Stimulated activated CD8-positive, alpha-beta memory T cell treated with anti-CD3 and anti-CD28 coated beads, Interleukin-4, amount 100 ng/mL, for 24 hours (primary cell): ENCODE results near the gene ASIC3.
A peak's percentile ranks its signal among the peaks of the same experiment; 100 is the strongest.
"Not testable (repeated sequence)": the region's sequence is repeated elsewhere in the genome, so short reads cannot be mapped to it uniquely, and the experiment has no call there.

Experiments
- DNase-seq: peaks from one replicate; pipeline ENCODE4 v3.0.0-alpha.2; 2020; ENCODE audit warnings: low read depth

The ASIC3 gene

DNA sequence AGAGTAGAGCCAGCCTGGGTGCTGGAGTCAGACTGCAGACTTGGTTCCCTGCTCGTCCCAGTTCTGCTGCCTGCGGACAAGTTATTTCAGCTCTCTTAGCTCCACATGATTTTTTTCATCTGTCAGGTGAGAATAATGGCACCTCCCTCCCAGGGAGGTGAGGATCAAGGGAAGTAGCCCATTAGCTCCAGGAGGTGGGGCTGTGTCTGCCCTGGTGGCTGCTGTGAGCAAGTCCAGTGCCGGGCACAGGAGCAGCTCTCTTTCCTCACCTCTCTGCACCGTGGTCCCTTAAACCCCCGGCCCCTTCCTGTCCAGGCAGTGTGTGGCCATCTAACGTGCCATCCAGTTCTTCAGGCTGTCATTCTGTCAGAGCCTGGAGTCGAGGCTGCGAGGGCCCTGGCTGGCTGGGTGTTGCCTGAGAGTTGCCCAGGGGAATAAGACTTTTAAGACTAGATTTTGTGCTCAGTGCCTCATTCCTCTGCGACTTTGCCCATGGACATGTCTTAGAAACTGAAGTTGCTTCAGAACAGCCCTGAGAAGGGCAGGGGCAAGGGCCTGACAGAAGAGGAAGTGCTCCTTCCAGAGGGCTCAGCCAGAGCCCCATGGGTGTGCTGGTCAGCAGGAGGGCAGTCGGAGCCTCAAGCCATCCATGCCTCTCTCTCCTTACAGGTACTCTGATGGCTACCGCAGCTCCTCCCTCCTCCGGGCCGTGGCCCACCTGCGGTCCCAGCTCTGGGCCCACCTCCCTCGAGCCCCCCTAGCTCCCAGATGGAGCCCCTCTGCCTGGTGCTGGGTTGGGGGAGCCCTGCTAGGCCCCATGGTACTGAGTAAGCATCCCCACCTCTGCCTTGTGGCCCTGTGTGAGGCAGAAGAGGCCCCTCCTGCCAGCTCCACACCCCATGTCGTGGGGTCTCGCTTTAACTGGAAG lies 15.1 kb upstream of the ASIC3 start:
- DNase-seq, result no peak

DNA sequence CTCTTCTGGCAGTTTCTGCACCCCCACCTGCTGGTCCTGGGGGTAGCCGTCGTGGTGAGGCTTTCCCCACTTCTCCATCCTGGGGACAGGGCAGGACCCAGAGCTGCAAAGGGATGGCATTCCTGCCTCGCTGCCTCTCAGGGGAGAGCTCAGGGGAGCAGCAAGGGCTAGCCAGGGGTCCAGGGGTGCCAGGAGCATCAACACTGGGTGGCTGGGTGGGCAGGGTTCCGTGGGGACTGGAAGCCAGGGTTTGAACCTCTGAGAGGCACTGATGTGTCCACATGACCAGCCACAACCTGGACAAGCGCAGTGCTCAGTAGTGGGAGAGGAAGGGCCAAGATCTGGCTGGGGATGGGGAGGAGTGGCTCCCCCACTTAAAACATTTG lies 14.5 kb upstream of the ASIC3 start:
- no peak for DNase-seq

DNA sequence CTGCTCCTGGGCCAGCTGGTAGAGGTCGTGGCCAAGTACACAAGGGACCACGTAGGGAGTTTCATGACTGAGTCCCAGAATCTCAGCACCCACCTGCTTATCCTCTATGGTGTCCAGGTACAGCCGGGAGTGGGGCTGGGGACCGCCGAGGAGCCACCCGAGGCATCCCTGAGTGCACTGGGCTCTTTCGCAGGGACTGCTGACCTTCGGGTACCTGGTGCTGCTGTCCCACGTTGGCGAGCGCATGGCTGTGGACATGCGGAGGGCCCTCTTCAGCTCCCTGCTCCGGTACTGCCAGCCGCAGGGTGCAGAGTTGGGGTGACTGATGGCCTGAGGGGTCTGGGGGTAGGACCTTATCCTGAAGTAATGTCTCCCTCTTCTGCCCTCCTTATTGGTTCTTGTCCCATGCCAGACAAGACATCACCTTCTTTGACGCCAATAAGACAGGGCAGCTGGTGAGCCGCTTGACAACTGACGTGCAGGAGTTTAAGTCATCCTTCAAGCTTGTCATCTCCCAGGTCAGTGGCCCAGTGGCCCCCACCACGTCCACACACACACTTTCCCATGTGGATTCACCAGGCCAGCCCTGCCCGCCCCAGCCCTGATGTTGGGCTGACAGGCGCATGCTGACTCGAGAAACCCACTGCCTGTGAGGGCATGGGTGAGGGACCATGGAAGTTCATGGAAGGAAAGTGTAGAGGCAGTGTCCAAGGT lies 13.9 kb upstream of the ASIC3 start:
- no peak for DNase-seq

DNA sequence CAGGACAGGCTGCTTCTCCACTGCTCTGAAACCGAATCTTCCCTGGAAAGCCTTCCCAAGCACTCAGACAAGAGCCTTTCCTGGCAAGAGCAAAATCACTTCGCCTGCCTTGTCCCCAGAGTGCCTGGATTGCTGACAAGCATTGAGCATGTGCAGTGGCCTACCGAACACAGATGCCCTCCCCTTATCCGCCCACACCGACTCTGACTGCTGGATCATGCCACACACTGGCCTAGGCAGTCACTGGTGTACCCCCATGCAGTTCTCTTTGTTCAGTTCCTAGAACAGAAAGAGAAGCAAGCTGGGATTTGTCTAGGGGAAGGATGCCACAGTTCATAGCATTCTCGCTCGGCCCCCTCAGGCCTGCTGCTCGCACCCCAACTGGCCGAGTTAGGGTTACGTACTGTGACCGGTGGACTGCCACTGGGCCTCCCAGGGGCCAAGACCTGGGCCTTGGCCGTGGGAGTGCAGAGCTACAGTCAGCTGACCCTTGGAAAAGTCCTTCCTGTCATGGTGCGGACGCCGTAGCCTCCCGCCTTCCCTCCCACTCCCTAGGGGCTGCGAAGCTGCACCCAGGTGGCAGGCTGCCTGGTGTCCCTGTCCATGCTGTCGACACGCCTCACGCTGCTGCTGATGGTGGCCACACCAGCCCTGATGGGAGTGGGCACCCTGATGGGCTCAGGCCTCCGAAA lies 13.2 kb upstream of the ASIC3 start:
- DNase-seq, result no peak

DNA sequence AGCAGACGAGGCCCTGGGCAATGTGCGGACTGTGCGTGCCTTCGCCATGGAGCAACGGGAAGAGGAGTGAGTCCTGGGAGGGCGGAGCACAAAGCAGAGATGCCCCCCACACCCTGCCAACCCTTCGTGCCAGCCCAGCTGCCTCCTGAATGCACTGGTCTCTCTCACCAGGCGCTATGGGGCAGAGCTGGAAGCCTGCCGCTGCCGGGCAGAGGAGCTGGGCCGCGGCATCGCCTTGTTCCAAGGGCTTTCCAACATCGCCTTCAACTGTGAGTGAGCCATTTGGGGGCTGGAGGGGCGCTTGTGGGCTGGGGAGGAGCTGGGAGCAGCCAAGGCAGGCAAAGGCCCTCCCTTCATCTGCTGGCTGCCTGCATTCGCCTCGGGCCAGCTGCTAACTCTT lies 12.4 kb upstream of the ASIC3 start:
- no peak for DNase-seq

DNA sequence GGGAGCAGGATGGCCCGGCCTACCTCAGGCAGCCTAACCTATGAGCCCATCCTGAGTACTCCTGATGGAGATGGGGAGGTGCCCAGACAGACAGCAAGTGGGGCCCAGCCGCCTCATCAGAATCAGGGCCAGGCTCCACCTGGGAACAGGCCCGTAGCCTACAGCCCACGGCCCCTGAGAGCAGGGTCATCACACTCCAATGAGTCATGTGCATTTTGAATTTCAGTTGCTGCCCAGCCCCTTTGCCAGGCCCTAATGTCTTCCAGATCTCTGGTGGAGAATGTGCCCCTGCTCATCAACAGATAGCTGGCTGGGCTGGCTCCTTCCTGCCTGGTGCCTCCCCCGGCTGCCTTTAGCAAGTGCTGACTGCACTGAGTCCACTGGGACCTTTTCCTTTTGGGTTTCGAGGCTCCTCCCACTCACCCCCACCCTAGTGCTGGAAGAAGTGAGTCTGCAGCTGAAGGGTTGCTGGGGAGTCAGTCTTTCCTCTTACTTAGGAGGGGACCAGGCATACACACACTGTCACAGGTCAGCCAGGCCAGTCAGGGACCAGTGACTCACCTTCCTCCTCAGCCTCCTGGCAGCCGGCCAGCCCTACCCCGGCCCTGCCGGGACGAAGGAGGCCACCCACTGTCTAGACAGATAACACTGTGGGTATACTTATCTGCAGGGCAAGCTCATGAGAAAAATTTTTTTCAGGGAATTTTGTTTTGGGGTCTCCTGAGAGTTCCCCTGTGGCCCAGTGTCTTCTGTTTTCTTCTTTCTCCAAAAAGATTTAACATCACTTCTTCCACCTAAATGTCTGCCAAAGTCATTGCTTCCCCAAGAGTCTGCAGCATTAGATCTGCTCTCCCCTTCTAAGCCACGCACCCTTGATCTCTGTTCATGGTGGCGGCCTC lies 9.1 kb upstream of the ASIC3 start:
- DNase-seq, result peak; percentile 71

DNA sequence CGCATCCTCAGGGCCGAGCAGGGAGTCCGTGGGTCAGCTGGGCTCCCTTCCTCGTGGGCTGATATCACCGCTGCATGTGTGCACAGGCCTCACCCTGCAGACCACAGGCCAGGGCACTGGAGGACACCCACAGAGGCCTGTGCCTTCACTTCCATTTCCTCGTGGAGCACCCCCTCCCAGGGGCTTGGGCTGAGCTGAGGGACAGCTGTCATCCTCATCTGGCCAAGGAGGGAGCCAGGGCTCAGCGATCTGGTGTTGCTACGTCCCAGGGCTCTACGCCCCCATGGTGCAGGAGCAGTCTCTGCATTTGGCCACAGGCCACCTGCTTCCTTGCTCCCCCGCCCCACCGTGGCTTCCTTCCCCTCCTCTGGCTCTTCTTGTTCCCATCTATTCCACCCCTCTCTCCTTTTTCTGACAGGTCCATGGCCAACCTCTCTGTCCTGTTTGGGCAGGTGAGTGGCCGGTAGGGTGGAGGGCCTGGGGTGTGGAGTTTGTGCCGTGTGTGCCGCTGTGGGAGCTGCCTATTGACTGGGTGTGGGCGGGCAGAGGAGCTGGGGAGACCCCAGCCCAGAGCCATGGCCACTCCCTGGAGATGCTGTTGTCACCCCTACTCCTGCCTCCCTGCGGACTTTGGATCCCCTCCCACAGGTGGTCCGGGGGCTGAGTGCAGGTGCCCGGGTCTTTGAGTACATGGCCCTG lies 8.3 kb upstream of the ASIC3 start:
- no peak for DNase-seq

DNA sequence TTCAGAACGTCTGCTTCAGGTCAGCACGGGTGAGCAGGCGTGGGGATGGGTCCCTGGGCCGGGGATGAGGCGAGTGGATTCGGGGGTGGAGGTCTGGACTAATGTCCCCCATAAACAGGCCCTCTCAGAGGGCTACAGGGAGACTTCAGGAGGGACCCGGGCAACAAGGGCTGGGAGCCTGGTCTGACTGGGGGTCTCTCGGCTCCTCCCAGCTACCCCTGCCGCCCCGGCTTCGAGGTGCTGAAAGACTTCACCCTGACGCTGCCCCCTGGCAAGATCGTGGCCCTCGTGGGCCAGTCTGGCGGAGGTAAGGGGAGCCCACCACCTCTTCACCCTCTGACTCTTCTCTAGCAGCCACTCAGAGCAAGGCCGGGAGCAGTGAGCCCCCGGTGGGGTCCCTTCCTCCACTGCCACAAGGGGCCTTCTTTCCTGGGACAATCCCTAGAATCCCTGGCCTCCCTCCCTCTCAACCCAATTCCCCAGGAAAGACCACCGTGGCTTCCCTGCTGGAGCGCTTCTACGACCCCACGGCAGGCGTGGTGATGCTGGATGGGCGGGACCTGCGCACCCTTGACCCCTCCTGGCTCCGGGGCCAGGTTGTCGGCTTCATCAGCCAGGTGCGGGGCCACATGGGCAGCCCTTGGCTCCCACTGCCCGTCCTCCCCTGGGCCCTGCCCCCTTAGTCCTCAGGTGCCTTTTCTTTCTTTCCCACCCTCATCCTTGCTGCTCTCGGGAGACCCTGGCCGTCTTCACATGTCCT lies 7.5 kb upstream of the ASIC3 start:
- DNase-seq, result no peak

DNA sequence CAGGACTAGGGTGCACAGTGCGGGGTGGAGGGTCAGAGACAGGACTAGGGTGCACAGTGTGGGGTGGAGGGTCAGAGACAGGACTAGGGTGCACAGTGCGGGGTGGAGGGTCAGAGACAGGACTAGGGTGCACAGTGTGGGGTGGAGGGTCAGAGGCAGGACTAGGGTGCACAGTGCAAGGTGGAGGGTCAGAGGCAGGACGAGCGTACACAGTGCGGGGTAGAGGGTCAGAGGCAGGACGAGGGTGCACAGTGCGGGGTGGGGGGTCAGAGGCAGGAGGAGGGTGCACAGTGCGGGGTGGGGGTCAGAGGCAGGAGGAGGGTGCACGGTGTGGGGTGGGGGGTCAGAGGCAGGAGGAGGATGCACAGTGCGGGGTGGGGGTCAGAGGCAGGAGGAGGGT lies 4.9 kb upstream of the ASIC3 start:
- not testable (repeated sequence) for DNase-seq

DNA sequence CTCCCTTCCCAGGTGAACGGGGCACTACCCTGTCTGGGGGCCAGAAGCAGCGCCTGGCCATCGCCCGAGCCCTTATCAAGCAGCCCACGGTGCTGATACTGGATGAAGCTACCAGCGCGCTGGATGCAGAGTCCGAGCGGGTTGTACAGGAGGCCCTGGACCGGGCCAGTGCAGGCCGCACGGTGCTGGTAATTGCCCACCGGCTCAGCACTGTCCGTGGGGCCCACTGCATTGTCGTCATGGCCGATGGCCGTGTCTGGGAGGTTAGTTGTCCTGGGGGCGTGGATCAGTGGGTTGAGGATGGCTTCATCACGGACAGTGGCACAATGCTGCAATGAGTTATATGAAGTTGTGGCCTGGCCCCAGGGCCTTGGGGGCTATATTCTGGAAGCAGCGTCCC lies 4.4 kb upstream of the ASIC3 start:
- no peak for DNase-seq

DNA sequence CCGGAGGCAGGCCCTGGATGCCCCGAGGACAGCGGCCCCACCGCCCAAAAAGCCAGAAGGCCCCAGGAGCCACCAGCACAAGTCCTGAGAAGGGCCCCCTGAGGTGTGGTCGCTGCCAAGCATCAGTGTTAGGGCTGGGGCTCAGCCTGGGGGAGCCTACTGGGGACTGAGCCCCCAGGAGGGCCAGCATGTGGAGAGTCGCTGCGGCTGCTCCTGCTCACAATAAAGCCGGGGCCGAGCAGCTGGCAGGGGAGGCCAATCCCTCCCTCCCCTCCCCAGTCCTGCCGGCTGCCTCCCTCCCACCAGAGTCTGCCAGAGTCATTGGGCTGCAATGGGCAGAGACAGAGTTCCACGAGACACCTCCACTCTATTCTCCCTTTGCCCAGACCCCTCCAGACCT lies 3.1 kb upstream of the ASIC3 start:
- DNase-seq, result no peak

DNA sequence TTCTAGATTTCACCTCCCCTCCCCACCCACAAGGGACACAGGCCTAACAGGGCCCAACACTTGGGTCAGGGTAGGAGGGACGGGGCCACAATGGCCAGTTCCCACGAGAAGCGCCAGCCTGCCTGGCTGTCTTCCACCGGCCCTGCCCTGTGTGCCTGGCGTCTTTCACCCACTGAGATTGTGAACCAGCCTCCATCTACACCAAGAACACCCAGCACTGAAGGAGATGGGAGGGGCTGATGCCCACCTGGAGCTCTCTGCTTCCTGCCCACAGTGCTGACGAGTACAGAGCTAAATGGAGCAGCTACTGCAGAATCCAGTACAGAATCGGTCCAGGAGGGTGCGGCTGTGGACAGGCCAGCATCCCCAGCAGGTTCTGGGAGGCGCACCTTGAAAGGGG lies 2.4 kb upstream of the ASIC3 start:
- DNase-seq, result no peak

DNA sequence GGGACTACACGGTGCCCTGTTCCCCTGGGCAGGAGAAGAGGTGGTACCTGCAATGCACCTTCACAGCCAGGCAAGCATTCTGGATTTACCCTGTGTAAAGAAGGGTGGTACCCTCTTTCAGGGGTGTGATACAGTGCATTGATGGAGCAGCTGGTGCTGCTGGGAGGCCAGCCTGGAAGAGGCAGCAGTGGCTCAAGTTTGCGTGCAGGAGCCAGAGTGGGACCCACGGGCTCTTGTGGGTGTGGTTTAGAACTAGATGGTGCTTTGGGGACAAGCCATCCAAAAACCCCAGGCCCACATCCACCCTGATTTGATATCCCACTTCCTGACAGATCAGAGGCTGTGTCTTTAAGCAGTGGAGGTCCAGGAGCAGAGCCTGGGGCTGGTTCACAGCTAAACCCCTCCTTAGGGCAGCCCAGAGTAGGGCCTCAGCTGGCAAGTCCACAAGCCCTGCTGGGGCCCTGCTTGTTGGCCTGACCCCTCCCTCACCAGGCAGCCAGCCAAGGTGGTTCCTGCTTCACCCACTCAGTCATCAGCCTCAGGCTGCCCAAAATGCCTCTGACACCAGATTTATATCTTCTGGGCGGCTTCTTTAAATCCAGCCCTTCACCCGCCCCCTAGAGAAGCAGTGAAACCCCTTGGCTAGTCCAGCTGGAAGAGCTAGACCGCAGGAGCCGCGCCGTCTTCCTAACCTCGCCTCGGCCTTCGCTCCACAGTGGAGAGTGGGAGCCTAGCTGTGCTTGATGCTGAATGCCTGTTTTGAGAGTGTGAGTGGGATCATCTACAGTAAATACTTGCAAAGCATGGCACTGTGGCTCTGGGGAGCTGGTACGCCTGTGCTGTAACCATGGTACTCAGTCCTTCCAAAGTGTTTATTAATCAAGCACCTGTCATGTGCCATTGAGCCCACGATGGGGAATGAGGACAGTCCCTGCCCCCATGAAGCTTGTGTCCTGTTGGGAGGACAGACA lies 1.4 kb upstream of the ASIC3 start:
- no peak for DNase-seq

DNA sequence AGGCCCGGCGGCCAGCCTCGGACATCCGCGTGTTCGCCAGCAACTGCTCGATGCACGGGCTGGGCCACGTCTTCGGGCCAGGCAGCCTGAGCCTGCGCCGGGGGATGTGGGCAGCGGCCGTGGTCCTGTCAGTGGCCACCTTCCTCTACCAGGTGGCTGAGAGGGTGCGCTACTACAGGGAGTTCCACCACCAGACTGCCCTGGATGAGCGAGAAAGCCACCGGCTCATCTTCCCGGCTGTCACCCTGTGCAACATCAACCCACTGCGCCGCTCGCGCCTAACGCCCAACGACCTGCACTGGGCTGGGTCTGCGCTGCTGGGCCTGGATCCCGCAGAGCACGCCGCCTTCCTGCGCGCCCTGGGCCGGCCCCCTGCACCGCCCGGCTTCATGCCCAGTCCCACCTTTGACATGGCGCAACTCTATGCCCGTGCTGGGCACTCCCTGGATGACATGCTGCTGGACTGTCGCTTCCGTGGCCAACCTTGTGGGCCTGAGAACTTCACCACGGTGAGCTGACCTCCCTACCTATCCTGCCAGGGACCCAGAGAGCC lies 656 bp downstream of the ASIC3 start:
- DNase-seq, result no peak

DNA sequence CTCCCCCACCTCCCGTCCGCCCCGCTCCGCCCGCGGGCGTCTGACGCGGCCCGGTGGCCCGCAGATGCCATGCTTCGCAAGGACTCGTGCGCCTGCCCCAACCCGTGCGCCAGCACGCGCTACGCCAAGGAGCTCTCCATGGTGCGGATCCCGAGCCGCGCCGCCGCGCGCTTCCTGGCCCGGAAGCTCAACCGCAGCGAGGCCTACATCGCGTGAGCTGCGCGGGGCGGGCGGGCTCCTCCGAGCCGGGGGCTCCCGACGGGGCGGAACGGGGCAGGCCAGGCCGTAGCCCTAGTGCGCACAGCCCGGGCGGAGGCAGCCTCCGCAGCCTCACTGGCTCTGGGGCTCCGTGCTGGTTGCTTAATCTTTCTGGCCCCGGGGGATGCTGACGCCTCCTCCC lies 2.8 kb downstream of the ASIC3 start:
- DNase-seq, result peak; percentile 40

DNA sequence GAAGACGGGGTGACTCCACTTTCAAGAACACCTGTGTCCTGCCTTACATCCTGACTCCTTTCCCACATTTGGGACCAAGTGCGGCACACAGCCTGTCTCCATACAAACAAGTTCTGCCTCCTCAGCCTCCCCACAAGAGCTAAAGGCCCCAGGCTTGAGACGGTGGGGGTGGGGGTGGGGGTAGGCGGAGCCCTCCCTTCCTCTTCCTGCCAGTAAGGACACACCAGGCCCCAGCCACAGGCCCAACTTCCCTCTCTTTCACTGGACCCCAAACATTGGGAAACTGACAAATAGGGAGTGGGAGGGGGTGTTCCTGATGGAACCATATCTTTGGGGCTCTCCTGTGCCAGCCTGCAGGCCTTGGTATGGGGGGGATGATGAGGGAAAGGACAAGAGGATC lies 4.8 kb downstream of the ASIC3 start:
- DNase-seq, result no peak

DNA sequence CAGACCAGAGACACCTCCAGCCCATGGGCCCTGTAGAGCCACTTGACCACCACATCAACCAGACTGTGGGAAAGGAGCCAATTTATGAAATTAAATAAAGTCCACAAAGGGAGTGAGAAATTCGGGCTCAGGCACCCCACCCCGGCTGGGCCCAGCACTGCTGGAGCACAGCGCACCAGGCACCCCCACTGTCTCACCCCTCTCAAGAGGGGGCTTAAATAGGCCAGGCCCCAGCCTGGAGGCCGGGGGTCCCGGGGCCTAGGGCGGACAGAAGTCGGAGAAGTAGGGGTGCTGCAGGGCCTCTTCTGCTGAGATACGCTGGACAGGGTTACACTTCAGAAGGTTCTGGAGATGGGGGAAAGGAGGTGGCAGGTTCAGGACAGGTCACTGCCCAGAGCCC lies 5.4 kb downstream of the ASIC3 start:
- no peak for DNase-seq

DNA sequence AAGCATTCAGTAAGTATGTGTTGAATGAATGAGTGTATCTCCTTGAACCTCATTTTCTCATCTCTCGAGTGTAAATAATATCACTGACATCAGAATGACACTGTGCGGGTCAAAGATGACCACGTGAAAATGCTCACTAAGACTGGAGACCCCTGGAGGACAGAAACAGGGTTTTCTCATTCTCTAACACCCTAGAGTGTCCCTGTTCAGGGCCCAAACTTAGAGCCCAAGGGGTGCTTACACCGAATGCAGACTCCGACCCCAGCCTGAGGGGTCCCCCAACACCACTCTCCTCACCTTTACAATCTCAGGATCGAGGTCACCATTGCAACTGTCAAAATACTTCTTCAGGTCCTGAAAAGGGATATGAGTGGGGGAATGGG lies 7.9 kb downstream of the ASIC3 start:
- no peak for DNase-seq
